HepG2 (cell line): ENCODE measurements around the gene PRELID1. TPM values are rescaled to one million over a fixed set of nuclear protein-coding genes. Genes with fewer than 3 reads are reported as not detected.

ENCODE experiments used
- ATAC-seq: fragments of 200-7000 bp; cut with Tn5 transposase; 3 replicates; pipeline ENCODE4 v1.9.1; 2020; ENCODE audit warnings: mild to moderate bottlenecking, moderate library complexity
- BruUV-seq: library from RNA; stranded (reverse); fragments of 400-500 nt; replicated peaks from 2 replicates; lab custom pipeline; 2021; lab: Mats Ljungman, UMichigan
- CTCF ChIA-PET: fragments of 300-600 bp; formaldehyde crosslinking; extraction: SDS; loops from one replicate; lab custom pipeline; 2021; ENCODE audit warnings: low total read pairs, inconsistent platforms, low intra/inter-chr PET ratio; lab: Yijun Ruan, JAX
- POLR2A ChIA-PET: fragments of 350-600 bp; sonication (Branson Sonifier 250); formaldehyde crosslinking; loops from one replicate; lab custom pipeline; 2020; ENCODE audit warnings: antibody characterized with exemption, inconsistent platforms; lab: Yijun Ruan, JAX
- DNase-seq: peaks from one replicate; pipeline ENCODE4 v3.0.0-alpha.2; 2015; ENCODE audit warnings: low spot score
- FAIRE-seq: peaks from 3 replicates; lab custom pipeline; 2011; peaks lifted over from hg19 to GRCh38; lab: Jason Lieb, UNC
- H2AFZ ChIP-seq: one replicate; pipeline ENCODE4 v1.6.1; 2011; ENCODE audit warnings: low read length, inconsistent platforms
- H3K27ac ChIP-seq: fragments of 300-600 bp; 3 replicates; pipeline ENCODE4 v1.8.0; 2011; ENCODE audit warnings: mixed run types, mild to moderate bottlenecking, mixed read lengths, low read length, inconsistent platforms; ENCODE audit not compliant: insufficient read depth; ENCODE audit errors: extremely low read length
- H3K27me3 ChIP-seq, 2 experiments: fragments of 200-600 bp in 1 of 2; 2 replicates in 1 of 2; 3 replicates in 1 of 2; pipeline versions ENCODE4 v1.6.0 to v1.8.0; 2011; ENCODE audit warnings: low read length in 2 of 2, mild to moderate bottlenecking in 2 of 2, moderate library complexity in 2 of 2, inconsistent platforms in 1 of 2; ENCODE audit not compliant: insufficient read depth in 2 of 2, control insufficient read depth in 1 of 2
- H3K36me3 ChIP-seq, 2 experiments: fragments of 200-600 bp in 1 of 2; replicated peaks in 1 of 2; 2 replicates in 1 of 2; 3 replicates in 1 of 2; pipeline versions ENCODE4 v1.5.1 to v1.8.0; 2011; ENCODE audit warnings: low read length in 2 of 2, inconsistent platforms in 1 of 2; ENCODE audit not compliant: insufficient read depth in 2 of 2, control insufficient read depth in 1 of 2
- H3K4me1 ChIP-seq: 2 replicates; pipeline ENCODE4 v1.5.1; 2012; ENCODE audit warnings: low read length, inconsistent platforms; ENCODE audit not compliant: insufficient read depth
- H3K4me2 ChIP-seq: 2 replicates; pipeline ENCODE4 v1.6.0; 2011; ENCODE audit warnings: low read depth, low read length, inconsistent platforms
- H3K4me3 ChIP-seq, 3 experiments: fragments of 200-600 bp in 1 of 3; sonication (generic), shearing (Covaris generic) in 1 of 3; replicated peaks in 1 of 3; 2 replicates each; pipeline ENCODE4 v1.5.1; 2011 to 2016; ENCODE audit warnings: low read length in 3 of 3, inconsistent platforms in 2 of 3, low read depth in 2 of 3, mild to moderate bottlenecking in 2 of 3, control low read depth in 1 of 3, mixed read lengths in 1 of 3; ENCODE audit not compliant: insufficient read depth in 1 of 3
- H3K79me2 ChIP-seq: one replicate; pipeline ENCODE4 v1.6.1; 2011; ENCODE audit warnings: low read length, inconsistent platforms; ENCODE audit not compliant: insufficient read depth
- H3K9ac ChIP-seq: 2 replicates; pipeline ENCODE4 v1.6.0; 2011; ENCODE audit warnings: mild to moderate bottlenecking, low read depth, low read length, inconsistent platforms; ENCODE audit not compliant: insufficient read depth
- H3K9me3 ChIP-seq: 2 replicates; pipeline ENCODE4 v1.5.1; 2012; ENCODE audit warnings: mild to moderate bottlenecking, low read length
- H4K20me1 ChIP-seq: 2 replicates; pipeline ENCODE4 v1.6.0; 2011; ENCODE audit warnings: inconsistent platforms, mild to moderate bottlenecking, low read length, moderate library complexity; ENCODE audit not compliant: insufficient read depth
- DMAP1 ChIP-seq: IDR thresholded peaks from 2 replicates; pipeline ENCODE4 v1.6.1; 2016
- EED ChIP-seq: sonication (generic); formaldehyde crosslinking; IDR thresholded peaks from 2 replicates; pipeline ENCODE4 v1.5.0; 2020; ENCODE audit warnings: mild to moderate bottlenecking, missing genetic modification reagents
- ETV6 ChIP-seq: sonication (generic); formaldehyde crosslinking; conservative IDR thresholded peaks from 2 replicates; pipeline ENCODE4 v1.4.0; 2020; ENCODE audit warnings: missing genetic modification reagents
- JUN ChIP-seq: sonication (generic); formaldehyde crosslinking; IDR thresholded peaks from 2 replicates; pipeline ENCODE4 v1.4.0; 2020; ENCODE audit warnings: mild to moderate bottlenecking, missing genetic modification reagents
- KLF11 ChIP-seq: IDR thresholded peaks from 2 replicates; pipeline ENCODE4 v1.6.1; 2016; ENCODE audit warnings: missing compliant biosample characterization
- MATR3 ChIP-seq: sonication (generic); formaldehyde crosslinking; IDR thresholded peaks from 2 replicates; pipeline ENCODE4 v1.4.0; 2020; ENCODE audit warnings: missing genetic modification reagents
- NCOR1 ChIP-seq: fragments of 200-600 bp; sonication (generic); IDR thresholded peaks from 2 replicates; pipeline ENCODE4 v1.7.0; 2017; ENCODE audit warnings: antibody characterized with exemption, low read length, borderline replicate concordance
- PLRG1 ChIP-seq: fragments of 450-650 bp; conservative IDR thresholded peaks from 2 replicates; pipeline ENCODE4 v1.6.1; 2016
- RBM39 ChIP-seq: fragments of 200-400 bp; formaldehyde crosslinking; IDR thresholded peaks from one replicate; pipeline ENCODE4 v1.6.1; 2018; ENCODE audit warnings: antibody characterized with exemption, mild to moderate bottlenecking, low read depth, low read length; ENCODE audit not compliant: poor library complexity, severe bottlenecking
- ZC3H4 ChIP-seq: sonication (generic); formaldehyde crosslinking; IDR thresholded peaks from 2 replicates; pipeline ENCODE4 v1.4.0; 2020; ENCODE audit warnings: missing genetic modification reagents, borderline replicate concordance
- ZFP36L1 ChIP-seq: sonication (generic); formaldehyde crosslinking; IDR thresholded peaks from 2 replicates; pipeline ENCODE4 v1.8.0; 2022; ENCODE audit warnings: mild to moderate bottlenecking, missing genetic modification reagents, moderate library complexity
- ZNF17 ChIP-seq: sonication (generic); formaldehyde crosslinking; IDR thresholded peaks from 2 replicates; pipeline ENCODE4 v1.5.0; 2020; ENCODE audit warnings: mild to moderate bottlenecking, missing genetic modification reagents
- ZNF558 ChIP-seq: sonication (generic); formaldehyde crosslinking; IDR thresholded peaks from 2 replicates; pipeline ENCODE4 v1.9.0; 2022; ENCODE audit warnings: mild to moderate bottlenecking, missing genetic modification reagents, borderline replicate concordance
- ZNF615 ChIP-seq: sonication (generic); formaldehyde crosslinking; IDR thresholded peaks from 2 replicates; pipeline ENCODE4 v1.5.0; 2020; ENCODE audit warnings: mild to moderate bottlenecking, missing genetic modification reagents, borderline replicate concordance
- WGBS: methylation state at CpG from one replicate; pipeline ENCODE4 v1.1.6; 2017; ENCODE audit warnings: low lambda C conversion rate; 5-methylcytosine and 5-hydroxymethylcytosine counted together
- in situ Hi-C: cut with HindIII; loops from 2 replicates; pipeline ENCODE4 v1.10.0; 2017; ENCODE audit warnings: low pct_unique_long_range_greater_than_20kb; ENCODE audit not compliant: extremely low pct_ligation_motif_present
- intact Hi-C: fragments of 100-400 bp; cut with micrococcal nuclease; formaldehyde crosslinking; loops from one replicate; pipeline ENCODE4 v1.10.0; 2022; ENCODE audit not compliant: unreplicated experiment
- polyA plus RNA-seq, 8 experiments: library from polyadenylated mRNA; depleted of rRNA in 3 of 8; stranded (reverse) in 7 of 8; unstranded in 1 of 8; fragments of >200 nt; fragmentation: Illumina TruSeq in 4 of 8; extraction: Trizol in 4 of 8; gene quantifications; 2 replicates each; pipeline versions ENCODE4 v1.2.1 to v1.2.3, GENCODE V29; 2011 to 2016; ENCODE audit warnings: low read depth in 4 of 8, missing spikeins in 1 of 8, mixed read lengths in 1 of 8; ENCODE audit not compliant: insufficient read depth in 1 of 8
- total RNA-seq, 5 experiments: library from RNA; depleted of rRNA; stranded (reverse); fragments of >200 nt; fragmentation: Illumina TruSeq; extraction: Trizol; gene quantifications; 2 replicates each; pipeline ENCODE4 v1.2.3, GENCODE V29; 2016; ENCODE audit warnings: low read depth in 1 of 5
- TF ChIP-seq, protein P1 (sequence below): IDR thresholded peaks from 2 replicates; pipeline ENCODE4 v1.6.1; 2016; ENCODE audit warnings: low read depth, borderline replicate concordance
- TF ChIP-seq, protein P2 (sequence below): IDR thresholded peaks from 2 replicates; pipeline ENCODE4 v1.6.1; 2016; ENCODE audit warnings: control low read depth
- TF ChIP-seq, protein P3 (sequence below): sonication (generic); formaldehyde crosslinking; IDR thresholded peaks from 2 replicates; pipeline ENCODE4 v1.5.0; 2020; ENCODE audit warnings: mild to moderate bottlenecking, missing genetic modification reagents, moderate library complexity
- TF ChIP-seq, protein P4 (sequence below): sonication (generic); formaldehyde crosslinking; IDR thresholded peaks from 2 replicates; pipeline ENCODE4 v1.9.0; 2021; ENCODE audit warnings: missing genetic modification reagents, borderline replicate concordance
- TF ChIP-seq, protein P5 (sequence below): sonication (generic); formaldehyde crosslinking; IDR thresholded peaks from 2 replicates; pipeline ENCODE4 v1.8.1; 2023; ENCODE audit warnings: mild to moderate bottlenecking, missing genetic modification reagents, borderline replicate concordance
- TF ChIP-seq, protein P6 (sequence below): sonication (generic); formaldehyde crosslinking; IDR thresholded peaks from 2 replicates; pipeline ENCODE4 v1.4.0; 2020; ENCODE audit warnings: mild to moderate bottlenecking, missing genetic modification reagents

PRELID1 gene
- total and polyA plus RNA-seq, 2 of the 13 experiments (the other 11 are each of a cell fraction or from before 2014, with no cell fraction given): 250 to 271 TPM

DNA sequence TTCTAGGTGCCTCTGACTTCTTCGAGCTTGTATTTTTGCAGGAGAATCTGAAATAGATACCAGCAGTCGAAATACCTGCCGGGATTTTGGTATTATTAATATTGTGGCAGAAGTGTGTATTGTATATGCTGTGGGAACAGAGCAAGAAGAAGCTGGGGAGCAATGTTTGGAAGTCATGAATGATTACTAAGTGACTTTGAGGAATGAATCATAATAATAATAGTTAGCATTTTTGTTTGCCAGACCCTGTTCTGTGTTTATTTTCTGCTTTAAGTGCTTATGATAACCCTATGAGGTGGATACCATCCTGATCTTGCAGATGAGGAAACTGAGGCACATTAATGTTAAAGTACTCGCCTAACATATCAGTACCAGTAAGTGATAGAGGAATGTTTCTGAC, 32.5 kb upstream of the PRELID1 start (continued):
- TF ChIP-seq, protein P1, sequence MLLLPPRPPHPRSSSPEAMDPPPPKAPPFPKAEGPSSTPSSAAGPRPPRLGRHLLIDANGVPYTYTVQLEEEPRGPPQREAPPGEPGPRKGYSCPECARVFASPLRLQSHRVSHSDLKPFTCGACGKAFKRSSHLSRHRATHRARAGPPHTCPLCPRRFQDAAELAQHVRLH (CRISPR knock-in tag): no peak
- TF ChIP-seq ZFP36L1 (CRISPR knock-in tag) (no peak), ZC3H4 (CRISPR knock-in tag) (no peak)
- TF ChIP-seq, protein P2, sequence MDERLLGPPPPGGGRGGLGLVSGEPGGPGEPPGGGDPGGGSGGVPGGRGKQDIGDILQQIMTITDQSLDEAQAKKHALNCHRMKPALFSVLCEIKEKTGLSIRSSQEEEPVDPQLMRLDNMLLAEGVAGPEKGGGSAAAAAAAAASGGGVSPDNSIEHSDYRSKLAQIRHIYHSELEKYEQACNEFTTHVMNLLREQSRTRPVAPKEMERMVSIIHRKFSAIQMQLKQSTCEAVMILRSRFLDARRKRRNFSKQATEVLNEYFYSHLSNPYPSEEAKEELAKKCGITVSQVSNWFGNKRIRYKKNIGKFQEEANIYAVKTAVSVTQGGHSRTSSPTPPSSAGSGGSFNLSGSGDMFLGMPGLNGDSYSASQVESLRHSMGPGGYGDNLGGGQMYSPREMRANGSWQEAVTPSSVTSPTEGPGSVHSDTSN (CRISPR knock-in tag): no peak
- TF ChIP-seq, all 625 proteins: peak for 0

DNA sequence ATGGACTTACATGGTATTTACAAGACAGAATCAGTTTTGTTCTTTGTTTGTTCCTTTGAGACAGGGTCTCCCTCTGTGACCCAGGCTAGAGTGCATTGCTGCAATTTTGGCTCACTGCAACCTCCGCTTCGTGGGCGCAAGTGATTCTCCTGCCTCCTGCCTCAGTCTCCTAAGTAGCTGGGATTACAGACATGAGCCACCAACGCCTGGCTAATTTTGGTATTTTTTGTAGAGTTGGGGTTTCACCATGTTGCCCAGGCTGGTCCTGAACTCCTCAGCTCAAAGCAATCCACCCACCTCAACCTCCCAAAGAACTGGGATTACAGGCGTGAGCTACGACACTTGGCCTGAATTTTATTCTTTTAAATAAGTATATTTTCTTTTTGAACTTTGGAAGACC, 27.7 kb upstream of the PRELID1 start:
- Histone ChIP-seq H3K9me3 (no peaks in the 10 kb centered on the region), H3K4me1 (no peaks in the 10 kb centered on the region), H2AFZ (no peak overlapping the region), H3K9ac (no peak overlapping the region), H3K79me2 (no peaks in the 10 kb centered on the region), H3K4me2 (no peak overlapping the region), H3K4me3 (no peak overlapping the region), H3K27me3 (no peaks in the 10 kb centered on the region; a peak in 1 of 5 replicates), H4K20me1 (no peaks in the 10 kb centered on the region), H3K27ac (no peak overlapping the region), H3K36me3 (no peaks in the 10 kb centered on the region)
- intact Hi-C loops (no loop called here), in situ Hi-C loops (no loop called here)
- 70% methylated on average over 6 of the region's 6 CpGs for WGBS
- no TSS peak for BruUV-seq
- ATAC-seq (no peak), FAIRE-seq (no peak), DNase-seq (no peak)
- POLR2A ChIA-PET: no interaction called here
- CTCF ChIA-PET: no interaction called here
- TF ChIP-seq, protein P3, sequence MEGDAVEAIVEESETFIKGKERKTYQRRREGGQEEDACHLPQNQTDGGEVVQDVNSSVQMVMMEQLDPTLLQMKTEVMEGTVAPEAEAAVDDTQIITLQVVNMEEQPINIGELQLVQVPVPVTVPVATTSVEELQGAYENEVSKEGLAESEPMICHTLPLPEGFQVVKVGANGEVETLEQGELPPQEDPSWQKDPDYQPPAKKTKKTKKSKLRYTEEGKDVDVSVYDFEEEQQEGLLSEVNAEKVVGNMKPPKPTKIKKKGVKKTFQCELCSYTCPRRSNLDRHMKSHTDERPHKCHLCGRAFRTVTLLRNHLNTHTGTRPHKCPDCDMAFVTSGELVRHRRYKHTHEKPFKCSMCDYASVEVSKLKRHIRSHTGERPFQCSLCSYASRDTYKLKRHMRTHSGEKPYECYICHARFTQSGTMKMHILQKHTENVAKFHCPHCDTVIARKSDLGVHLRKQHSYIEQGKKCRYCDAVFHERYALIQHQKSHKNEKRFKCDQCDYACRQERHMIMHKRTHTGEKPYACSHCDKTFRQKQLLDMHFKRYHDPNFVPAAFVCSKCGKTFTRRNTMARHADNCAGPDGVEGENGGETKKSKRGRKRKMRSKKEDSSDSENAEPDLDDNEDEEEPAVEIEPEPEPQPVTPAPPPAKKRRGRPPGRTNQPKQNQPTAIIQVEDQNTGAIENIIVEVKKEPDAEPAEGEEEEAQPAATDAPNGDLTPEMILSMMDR: no peak
- TF ChIP-seq DMAP1 (CRISPR knock-in tag) (no peak), MATR3 (no peak), KLF11 (CRISPR knock-in tag) (no peak), ZNF615 (CRISPR knock-in tag) (no peak), ZNF17 (CRISPR knock-in tag) (no peak), ETV6 (CRISPR knock-in tag) (no peak), PLRG1 (no peak), ZNF558 (CRISPR knock-in tag) (no peak), EED (CRISPR knock-in tag) (no peak), NCOR1 (no peak), RBM39 (no peak), JUN (CRISPR knock-in tag) (no peak)
- TF ChIP-seq, protein P4, sequence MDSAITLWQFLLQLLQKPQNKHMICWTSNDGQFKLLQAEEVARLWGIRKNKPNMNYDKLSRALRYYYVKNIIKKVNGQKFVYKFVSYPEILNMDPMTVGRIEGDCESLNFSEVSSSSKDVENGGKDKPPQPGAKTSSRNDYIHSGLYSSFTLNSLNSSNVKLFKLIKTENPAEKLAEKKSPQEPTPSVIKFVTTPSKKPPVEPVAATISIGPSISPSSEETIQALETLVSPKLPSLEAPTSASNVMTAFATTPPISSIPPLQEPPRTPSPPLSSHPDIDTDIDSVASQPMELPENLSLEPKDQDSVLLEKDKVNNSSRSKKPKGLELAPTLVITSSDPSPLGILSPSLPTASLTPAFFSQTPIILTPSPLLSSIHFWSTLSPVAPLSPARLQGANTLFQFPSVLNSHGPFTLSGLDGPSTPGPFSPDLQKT (CRISPR knock-in tag): no peak
- TF ChIP-seq, protein P5, sequence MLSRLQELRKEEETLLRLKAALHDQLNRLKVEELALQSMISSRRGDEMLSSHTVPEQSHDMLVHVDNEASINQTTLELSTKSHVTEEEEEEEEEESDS (CRISPR knock-in tag): no peak
- TF ChIP-seq, protein P6, sequence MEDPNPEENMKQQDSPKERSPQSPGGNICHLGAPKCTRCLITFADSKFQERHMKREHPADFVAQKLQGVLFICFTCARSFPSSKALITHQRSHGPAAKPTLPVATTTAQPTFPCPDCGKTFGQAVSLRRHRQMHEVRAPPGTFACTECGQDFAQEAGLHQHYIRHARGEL (CRISPR knock-in tag): no peak
